Suppressor macrophage treated with lipopolysaccharide for 1 hour (primary cell): ENCODE data around the gene CD37.
"Not testable (repeated sequence)": the region's sequence is repeated elsewhere in the genome, so short reads cannot be mapped to it uniquely, and the experiment has no call there.

Experiments used
- DNase-seq, 3 donors: peaks; one replicate each; pipeline ENCODE4 v3.0.0-alpha.2; 2020 to 2022

Gene CD37, protein sequence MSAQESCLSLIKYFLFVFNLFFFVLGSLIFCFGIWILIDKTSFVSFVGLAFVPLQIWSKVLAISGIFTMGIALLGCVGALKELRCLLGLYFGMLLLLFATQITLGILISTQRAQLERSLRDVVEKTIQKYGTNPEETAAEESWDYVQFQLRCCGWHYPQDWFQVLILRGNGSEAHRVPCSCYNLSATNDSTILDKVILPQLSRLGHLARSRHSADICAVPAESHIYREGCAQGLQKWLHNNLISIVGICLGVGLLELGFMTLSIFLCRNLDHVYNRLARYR

GRCh38 chr19:49335071-49335783, at the start of gene CD37:
TSS of gene CD37 (plus strand) at chr19:49335406. CDS start at chr19:49335541, 135 bp downstream.
- peak; percentile 52 to 59 (median 52) for DNase-seq

DNA sequence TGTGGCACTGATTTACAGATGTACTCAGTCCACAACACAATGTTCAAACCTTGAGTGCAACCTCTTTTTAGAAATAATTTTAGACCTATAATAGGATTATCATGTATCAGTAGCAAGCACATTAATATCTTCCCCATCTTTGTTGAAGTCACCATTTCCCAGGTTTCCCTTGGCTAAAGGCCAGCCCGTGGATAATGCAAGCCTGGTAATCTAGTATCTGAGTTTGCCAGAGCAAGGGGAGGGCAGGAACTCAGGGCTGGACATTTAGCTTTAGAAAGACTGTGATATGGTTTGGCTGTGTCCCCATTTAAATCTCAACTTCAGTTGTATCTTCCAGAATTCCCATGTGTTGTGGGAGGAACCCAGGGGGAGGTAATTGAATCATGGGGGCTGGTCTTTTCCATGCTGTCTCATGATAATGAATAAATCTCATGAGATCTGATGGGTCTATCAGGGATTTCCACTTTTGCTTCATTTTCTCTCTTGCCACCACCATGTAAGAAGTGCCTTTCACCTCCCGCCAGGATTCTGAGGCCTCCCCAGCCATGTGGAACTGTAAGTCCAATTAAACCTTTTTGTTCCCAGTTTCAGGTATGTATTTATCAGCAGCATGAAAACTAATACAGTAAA, 48.0 kb upstream of the CD37 start:
- DNase-seq, result peak; percentile 55 to 70 (median 66)

GRCh38 chr19:49288205-49288604, 47.0 kb upstream of the CD37 start:
- not testable (repeated sequence) for DNase-seq

GRCh38 chr19:49289286-49289685, 45.9 kb upstream of the CD37 start:
- peak; percentile 46 to 57 (median 55) for DNase-seq

- no peak for DNase-seq
These were observed 44.7 kb upstream of the CD37 start for GRCh38 chr19:49290517-49290916.

DNA sequence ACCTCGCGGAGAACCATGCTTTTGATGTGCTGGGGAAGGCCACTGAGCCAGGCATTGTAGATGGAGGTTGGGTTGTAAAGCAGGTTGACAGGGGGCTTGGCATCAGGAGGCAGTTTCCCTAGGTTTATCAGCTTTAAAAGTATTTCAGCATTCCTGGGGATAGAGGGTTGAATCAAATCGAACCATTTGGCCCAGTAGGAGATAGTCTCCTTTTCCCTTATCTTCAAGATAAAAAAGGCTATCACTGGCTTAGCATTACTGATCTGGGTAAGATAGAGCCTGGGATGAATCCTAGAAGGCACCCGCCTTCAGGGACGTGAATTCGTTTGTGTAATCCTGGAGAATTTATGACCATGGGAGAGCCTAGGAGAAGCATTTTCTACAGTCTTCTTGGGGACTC, 40.8 kb upstream of the CD37 start:
- DNase-seq, result no peak

GRCh38 chr19:49295208-49295880, 39.9 kb upstream of the CD37 start:
- no peak for DNase-seq

DNA sequence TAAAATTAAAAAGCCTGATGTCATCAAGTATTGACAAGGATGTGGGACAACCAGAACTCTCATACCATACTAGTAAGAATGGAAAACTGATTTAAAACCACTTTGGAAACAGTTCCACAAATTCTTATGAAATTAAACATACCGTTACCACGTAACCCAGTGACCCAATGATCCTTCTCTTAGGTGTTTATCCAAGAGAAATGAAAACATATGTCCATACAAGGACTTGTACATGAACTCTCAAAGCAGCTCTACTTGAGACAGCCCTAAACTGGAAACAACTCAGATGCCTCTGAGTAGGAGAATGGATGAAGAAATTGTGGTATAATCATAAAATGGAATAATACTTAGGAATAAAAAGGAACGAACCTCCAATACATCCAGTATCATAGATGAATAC, 37.8 kb upstream of the CD37 start:
- DNase-seq, result no peak

DNA sequence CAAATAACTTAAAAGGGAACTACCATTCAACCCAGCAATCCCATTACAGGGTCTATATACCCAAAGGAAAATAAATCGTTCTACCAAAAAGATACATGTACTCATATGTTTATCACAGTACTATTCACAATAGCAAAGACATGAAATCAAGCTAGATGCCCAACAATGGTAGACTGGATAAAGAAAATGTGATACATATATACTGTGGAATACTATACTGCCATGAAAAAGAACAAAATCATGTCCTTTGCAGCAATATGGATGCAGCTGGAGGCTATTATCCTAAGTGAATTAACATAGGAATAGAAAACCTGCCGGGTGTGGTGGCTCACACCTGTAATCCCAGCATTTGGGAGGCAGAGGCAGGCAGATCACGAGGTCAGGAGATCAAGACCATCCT, 36.6 kb upstream of the CD37 start:
- DNase-seq, result not testable (repeated sequence)

DNA sequence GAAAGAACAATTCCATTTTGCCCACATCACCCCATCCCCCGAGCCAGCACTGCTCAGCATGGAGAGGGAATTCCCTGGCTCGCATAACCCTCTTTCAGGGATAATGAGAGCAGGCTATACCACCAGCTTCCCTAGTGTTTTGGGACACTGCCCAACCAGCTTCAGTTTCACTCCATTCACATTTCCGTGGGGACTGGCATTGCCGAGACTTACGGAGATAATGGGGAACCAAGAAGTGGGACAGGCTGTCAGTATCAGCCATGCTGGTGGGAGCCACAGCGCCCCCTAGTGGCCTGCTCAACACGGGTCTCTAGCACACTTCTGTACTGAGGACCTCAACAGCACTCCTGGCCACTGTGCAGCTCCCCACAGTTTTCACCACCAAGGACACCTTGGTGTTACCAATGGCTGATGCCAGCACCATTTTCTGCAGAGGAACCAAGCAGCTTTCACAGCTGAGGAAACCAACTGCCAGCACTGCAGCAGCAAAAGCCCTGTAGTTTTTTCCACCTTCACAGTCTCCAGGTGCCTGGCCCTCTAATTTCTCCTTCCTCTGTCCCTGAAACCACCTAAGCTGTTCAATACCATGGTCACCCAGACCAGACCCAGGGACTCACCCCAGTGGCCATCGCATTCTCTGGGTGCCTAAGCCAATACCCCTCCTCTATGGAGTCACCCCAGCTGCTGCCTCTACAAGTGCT, 33.9 kb upstream of the CD37 start:
- peak; percentile 90 to 95 (median 90) for DNase-seq

DNA sequence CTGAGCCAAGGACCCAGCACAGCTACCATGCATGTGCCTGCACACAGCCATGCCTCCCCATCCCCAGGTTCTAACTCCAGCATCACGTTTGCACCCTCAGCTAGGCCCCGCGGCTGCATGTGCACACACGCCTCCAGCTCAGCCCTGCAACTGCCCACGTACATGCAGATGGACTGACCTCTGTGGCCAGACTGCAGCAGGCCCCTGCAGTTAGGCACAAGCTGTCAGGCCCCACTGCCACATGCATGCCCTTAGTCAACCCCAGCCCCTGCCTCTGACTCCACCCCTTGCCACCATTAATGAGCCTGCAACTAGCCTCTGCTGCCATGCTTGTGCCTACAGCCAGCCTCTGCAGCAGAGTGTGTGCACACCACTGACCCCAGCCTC, 33.3 kb upstream of the CD37 start:
- no peak for DNase-seq

DNA sequence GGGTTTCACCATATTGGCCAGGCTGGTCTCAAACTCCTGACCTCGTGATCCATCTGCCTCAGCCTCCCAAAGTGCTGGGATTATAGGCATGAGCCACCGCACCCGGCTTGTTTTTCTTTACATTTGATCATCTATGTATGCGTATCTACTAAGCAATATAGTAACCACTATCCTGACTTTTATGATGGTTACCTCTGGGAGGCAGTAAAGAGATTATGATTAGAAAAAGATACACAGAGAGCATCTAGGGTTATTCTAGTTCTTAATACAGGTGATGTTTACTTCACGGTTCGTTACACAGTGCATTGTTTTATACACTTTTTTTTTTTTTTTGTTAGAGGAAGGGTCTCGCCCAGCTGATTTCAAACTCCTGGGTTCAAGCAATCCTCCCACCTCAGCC, 28.5 kb upstream of the CD37 start:
- DNase-seq, result peak in 1 of 3 donors; percentile 17

DNA sequence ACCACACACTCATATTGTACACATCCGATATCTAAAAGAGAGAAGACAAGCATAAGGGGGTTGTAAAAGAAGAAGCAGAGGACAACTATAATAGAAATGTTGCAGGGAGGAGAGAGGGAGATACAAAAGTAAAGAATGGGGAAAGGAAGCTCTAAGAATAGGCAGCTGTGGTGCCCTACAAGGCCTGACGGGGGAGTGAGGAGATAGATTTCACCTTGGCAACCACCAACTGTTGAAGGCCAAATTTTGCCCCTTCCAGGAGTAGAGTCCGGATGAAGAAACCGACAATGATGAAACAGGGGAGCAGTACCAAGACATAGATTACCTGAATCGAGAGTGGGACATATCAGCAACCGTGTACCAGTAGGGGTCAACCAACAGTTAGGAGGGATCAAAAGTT, 26.1 kb upstream of the CD37 start:
- no peak for DNase-seq

DNA sequence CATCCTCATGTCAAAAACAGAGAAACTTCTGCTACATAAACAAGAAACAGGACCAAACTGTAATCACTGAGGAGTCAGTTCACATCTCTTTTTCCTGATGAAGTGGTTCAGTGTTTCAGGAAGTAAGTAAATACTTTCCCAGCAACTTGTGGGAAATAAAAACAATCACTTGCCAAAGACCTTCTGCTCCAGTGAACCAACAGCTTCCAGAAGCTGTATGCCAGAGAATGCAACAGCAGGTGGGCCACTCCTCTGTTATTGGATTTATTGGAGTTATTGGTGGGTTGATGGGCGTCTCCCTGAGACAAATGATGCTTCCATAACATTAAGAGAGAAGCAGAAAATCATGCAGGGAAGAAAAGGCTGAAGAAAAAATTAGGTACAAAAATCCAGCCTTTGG, 20.1 kb upstream of the CD37 start:
- DNase-seq, result peak in 1 of 3 donors; percentile 12

DNA sequence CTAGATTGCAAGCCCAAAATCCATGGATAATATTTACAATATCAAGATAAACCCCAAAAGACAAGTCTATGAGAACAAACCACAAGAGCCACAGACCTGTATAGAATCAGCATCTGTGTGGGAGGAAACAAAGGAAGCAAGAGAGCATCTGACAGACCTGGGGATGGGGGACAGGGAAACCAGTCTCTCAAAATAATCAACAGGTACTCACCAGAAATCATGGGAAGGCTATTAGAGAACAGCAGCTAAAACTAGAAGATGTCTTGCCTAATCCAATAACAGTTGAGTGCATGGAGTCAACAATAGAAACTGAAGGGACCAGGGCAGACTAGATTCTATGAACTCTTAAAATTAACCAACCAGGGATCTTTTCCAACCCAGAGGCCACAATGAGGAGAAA, 18.9 kb upstream of the CD37 start:
- peak in 1 of 3 donors; percentile 17 for DNase-seq

DNA sequence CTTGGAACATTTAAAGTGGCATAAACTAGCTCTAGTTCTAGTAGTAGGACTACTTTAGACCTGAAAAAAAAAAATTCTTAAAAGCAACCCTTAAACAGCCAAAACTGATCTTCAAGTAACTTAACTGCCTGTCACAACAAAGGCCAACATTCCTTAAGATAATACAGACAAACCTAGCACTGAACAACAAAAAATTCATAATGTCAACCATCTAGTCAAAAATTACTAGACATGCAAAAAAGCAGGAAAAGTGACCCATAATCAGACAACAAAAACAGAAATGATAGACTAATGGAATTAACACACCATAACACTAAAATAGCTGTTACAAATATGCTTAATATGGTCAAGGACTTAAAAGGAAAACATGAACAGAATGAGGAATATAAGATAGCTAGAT, 16.9 kb upstream of the CD37 start:
- DNase-seq, result no peak

- DNase-seq, result no peak
These were observed 10.2 kb upstream of the CD37 start, which contains the start of gene SLC6A16 for GRCh38 chr19:49324801-49325576. TSS of gene SLC6A16 (minus strand) at chr19:49325191. CDS start at chr19:49311347, 13,844 bp downstream.

DNA sequence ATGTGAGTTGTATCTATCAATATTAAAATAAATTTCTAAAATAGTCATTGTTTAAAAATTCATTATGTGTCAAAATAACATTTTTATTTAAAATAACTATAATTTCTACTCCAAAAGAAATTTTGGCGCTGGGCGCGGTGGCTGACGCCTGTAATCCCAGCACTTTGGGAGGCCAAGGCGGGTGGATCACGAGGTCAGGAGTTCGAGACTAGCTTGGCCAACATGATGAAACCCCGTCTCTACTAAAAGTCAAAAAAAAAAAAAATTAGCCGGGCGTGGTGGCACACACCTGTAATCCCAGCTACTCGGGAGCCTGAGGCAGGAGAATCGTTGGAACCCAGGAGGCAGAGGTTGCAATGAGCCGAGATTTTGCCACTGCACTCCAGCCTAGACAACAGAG, 9.4 kb upstream of the CD37 start:
- not testable (repeated sequence) for DNase-seq

- peak; percentile 16 to 64 (median 40) for DNase-seq
These were observed 9.0 kb upstream of the CD37 start for GRCh38 chr19:49326165-49326704.

DNA sequence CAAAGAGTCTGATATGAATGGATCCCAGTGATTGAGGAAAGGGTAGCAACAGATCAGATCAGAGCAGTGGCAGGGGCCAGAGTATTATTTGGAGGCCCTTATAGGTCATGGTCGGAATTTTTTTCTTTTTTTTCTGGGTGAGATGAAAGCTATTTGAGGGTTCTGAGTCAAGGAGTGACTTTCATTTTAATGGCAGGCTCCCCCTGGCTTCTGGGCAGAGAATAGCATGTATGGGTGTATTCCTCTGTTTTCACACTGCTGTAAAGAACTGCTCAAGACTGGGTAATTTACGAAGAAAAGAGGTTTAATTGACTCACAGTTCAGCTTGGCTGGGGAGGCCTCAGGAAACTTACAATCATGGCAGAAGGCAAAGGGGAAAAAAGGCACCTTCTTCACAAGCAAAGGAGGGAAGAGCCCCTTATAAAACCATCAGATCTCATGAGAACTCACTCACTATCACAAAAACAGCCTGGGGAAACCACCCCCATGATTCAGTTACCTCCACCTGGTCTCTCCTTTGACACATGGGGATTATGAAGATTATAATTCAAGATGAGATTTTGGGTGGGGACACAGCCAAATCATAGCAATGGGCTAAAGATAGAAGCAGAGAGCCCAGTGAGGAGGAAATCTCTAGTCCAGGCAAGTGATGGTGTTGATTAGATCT, 7.2 kb upstream of the CD37 start:
- peak; percentile 82 to 92 (median 87) for DNase-seq

GRCh38 chr19:49328741-49329140, 6.5 kb upstream of the CD37 start:
- no peak for DNase-seq
